GM23338 (cell line): ENCODE results near the gene DRC3. TPM values are rescaled to one million over a fixed set of nuclear protein-coding genes. Genes with fewer than 3 reads are reported as not detected.

ENCODE experiments used
- CTCF ChIP-seq, 2 experiments: fragments of 200-600 bp in 1 of 2; sonication (generic) in 1 of 2; conservative IDR thresholded peaks; 2 replicates each; pipeline versions ENCODE4 v1.5.1 to v1.6.1; 2016 to 2017; ENCODE audit warnings: antibody characterized with exemption in 2 of 2, low read depth in 2 of 2, mild to moderate bottlenecking in 2 of 2, moderate library complexity in 1 of 2
- NANOG ChIP-seq: IDR thresholded peaks from 2 replicates; pipeline ENCODE4 v1.6.1; 2016; ENCODE audit warnings: antibody characterized with exemption, borderline replicate concordance
- POLR2AphosphoS5 ChIP-seq: IDR thresholded peaks from 2 replicates; pipeline ENCODE4 v1.6.1; 2016; ENCODE audit warnings: antibody characterized with exemption, low read depth
- STAT1 ChIP-seq: IDR thresholded peaks from one replicate; pipeline ENCODE4 v1.6.1; 2016; ENCODE audit warnings: antibody characterized with exemption; ENCODE audit not compliant: unreplicated experiment
- polyA plus RNA-seq: library from polyadenylated mRNA; unstranded; fragments of >200 nt; fragmentation: Nextera tagmentation; extraction: Ambion mirVana; gene quantifications from 2 replicates; pipeline ENCODE4 v1.2.1, GENCODE V29; 2016
- total RNA-seq: library from RNA; depleted of rRNA; stranded (reverse); fragments of >200 nt; shearing (Covaris generic); gene quantifications from 2 replicates; pipeline ENCODE4 v1.2.3, GENCODE V29; 2014
- TF ChIP-seq, protein P1 (sequence below): fragments of 250-450 bp; sonication (Bioruptor Pico); IDR thresholded peaks from 2 replicates; pipeline ENCODE4 v1.5.0; 2020; ENCODE audit warnings: mild to moderate bottlenecking, moderate library complexity
- TF ChIP-seq, protein P2 (sequence below): IDR thresholded peaks from 2 replicates; pipeline ENCODE4 v1.6.1; 2016; ENCODE audit warnings: antibody characterized with exemption

The DRC3 gene
- total and polyA plus RNA-seq, 2 experiments from 2014 or later = 1.1 TPM; not detected in 1

DNA sequence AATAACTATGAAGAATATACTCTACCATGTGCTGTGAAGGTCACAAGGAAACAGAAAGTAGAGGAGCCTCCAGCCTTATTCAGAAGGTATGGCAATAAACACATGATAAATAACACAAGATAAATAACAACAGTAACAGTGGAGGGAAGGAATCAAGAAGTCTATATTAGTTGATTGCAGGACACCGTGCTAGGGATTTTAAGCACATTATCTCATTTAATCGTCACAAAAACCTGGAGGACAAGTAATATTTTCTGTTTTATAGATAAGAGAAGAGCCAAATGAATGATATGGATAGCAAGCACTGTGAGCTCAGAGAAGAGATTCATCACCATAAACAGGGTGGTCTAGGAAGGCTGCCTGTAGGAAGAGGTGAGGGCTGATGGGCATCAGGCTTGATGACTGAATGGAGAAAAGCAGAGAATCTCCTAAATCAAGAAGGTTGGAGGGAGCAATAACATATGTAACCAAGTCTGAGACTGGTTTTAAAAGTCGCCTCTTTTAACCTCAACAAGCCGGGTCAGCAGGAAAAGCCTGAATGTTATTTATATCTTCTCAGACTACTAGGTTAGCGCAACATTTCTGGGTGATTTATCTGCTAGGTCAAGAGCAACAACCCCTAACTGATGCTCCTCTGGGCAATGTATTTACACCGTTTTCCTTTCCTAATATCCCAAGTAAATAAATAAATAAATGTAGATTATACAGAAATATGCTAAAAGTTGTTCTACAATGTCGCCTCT lies 8.8 kb upstream of the DRC3 start (continued):
- TF ChIP-seq, protein P1, sequence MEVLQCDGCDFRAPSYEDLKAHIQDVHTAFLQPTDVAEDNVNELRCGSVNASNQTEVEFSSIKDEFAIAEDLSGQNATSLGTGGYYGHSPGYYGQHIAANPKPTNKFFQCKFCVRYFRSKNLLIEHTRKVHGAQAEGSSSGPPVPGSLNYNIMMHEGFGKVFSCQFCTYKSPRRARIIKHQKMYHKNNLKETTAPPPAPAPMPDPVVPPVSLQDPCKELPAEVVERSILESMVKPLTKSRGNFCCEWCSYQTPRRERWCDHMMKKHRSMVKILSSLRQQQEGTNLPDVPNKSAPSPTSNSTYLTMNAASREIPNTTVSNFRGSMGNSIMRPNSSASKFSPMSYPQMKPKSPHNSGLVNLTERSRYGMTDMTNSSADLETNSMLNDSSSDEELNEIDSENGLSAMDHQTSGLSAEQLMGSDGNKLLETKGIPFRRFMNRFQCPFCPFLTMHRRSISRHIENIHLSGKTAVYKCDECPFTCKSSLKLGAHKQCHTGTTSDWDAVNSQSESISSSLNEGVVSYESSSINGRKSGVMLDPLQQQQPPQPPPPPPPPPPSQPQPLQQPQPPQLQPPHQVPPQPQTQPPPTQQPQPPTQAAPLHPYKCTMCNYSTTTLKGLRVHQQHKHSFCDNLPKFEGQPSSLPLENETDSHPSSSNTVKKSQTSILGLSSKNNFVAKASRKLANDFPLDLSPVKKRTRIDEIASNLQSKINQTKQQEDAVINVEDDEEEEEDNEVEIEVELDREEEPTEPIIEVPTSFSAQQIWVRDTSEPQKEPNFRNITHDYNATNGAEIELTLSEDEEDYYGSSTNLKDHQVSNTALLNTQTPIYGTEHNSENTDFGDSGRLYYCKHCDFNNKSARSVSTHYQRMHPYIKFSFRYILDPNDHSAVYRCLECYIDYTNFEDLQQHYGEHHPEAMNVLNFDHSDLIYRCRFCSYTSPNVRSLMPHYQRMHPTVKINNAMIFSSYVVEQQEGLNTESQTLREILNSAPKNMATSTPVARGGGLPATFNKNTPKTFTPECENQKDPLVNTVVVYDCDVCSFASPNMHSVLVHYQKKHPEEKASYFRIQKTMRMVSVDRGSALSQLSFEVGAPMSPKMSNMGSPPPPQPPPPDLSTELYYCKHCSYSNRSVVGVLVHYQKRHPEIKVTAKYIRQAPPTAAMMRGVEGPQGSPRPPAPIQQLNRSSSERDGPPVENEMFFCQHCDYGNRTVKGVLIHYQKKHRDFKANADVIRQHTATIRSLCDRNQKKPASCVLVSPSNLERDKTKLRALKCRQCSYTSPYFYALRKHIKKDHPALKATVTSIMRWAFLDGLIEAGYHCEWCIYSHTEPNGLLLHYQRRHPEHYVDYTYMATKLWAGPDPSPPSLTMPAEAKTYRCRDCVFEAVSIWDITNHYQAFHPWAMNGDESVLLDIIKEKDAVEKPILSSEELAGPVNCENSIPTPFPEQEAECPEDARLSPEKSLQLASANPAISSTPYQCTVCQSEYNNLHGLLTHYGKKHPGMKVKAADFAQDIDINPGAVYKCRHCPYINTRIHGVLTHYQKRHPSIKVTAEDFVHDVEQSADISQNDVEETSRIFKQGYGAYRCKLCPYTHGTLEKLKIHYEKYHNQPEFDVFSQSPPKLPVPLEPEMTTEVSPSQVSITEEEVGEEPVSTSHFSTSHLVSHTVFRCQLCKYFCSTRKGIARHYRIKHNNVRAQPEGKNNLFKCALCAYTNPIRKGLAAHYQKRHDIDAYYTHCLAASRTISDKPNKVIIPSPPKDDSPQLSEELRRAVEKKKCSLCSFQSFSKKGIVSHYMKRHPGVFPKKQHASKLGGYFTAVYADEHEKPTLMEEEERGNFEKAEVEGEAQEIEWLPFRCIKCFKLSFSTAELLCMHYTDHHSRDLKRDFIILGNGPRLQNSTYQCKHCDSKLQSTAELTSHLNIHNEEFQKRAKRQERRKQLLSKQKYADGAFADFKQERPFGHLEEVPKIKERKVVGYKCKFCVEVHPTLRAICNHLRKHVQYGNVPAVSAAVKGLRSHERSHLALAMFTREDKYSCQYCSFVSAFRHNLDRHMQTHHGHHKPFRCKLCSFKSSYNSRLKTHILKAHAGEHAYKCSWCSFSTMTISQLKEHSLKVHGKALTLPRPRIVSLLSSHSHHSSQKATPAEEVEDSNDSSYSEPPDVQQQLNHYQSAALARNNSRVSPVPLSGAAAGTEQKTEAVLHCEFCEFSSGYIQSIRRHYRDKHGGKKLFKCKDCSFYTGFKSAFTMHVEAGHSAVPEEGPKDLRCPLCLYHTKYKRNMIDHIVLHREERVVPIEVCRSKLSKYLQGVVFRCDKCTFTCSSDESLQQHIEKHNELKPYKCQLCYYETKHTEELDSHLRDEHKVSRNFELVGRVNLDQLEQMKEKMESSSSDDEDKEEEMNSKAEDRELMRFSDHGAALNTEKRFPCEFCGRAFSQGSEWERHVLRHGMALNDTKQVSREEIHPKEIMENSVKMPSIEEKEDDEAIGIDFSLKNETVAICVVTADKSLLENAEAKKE = no peak
- no peak for TF ChIP-seq CTCF (conservative IDR thresholded peaks at IDR 0.05; ENCODE audit: low read depth in 2 of 2)
- no peak for TF ChIP-seq STAT1
- TF ChIP-seq POLR2AphosphoS5 = no peak
- TF ChIP-seq, protein P2, sequence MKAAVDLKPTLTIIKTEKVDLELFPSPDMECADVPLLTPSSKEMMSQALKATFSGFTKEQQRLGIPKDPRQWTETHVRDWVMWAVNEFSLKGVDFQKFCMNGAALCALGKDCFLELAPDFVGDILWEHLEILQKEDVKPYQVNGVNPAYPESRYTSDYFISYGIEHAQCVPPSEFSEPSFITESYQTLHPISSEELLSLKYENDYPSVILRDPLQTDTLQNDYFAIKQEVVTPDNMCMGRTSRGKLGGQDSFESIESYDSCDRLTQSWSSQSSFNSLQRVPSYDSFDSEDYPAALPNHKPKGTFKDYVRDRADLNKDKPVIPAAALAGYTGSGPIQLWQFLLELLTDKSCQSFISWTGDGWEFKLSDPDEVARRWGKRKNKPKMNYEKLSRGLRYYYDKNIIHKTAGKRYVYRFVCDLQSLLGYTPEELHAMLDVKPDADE = no peak
- no peak for TF ChIP-seq NANOG
